PC-9 (cell line): ENCODE measurements around the gene SERPINC1.

Source experiments
- EZH2 ChIP-seq: fragments of 200-600 bp; sonication (generic); IDR thresholded peaks from 2 replicates; pipeline ENCODE4 v1.8.0; 2017; ENCODE audit warnings: antibody characterized with exemption, low read depth
- TF ChIP-seq, protein P1 (sequence below): fragments of 200-600 bp; sonication (generic); conservative IDR thresholded peaks from 2 replicates; pipeline ENCODE4 v1.6.1; 2017; ENCODE audit warnings: mixed run types, antibody characterized with exemption, mild to moderate bottlenecking, moderate library complexity

DNA sequence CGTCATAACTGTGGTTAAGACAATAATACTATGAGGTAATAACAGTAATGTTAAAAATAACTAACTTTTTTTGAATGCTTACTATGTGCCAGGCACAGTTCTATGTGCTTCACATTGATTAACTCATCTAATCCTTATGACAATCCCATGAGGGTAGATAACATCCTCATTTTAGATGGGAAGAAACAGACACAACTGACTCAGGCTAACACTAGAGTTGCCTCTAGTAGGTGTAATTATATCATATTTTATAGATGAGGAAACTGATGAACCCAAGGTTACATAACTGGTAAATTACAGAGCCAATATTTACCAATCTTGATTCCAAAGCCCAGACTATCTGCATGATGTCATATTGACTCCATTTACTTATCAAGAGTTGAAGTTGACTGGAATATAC is 23.5 kb downstream of the SERPINC1 start:
- TF ChIP-seq, protein P1, sequence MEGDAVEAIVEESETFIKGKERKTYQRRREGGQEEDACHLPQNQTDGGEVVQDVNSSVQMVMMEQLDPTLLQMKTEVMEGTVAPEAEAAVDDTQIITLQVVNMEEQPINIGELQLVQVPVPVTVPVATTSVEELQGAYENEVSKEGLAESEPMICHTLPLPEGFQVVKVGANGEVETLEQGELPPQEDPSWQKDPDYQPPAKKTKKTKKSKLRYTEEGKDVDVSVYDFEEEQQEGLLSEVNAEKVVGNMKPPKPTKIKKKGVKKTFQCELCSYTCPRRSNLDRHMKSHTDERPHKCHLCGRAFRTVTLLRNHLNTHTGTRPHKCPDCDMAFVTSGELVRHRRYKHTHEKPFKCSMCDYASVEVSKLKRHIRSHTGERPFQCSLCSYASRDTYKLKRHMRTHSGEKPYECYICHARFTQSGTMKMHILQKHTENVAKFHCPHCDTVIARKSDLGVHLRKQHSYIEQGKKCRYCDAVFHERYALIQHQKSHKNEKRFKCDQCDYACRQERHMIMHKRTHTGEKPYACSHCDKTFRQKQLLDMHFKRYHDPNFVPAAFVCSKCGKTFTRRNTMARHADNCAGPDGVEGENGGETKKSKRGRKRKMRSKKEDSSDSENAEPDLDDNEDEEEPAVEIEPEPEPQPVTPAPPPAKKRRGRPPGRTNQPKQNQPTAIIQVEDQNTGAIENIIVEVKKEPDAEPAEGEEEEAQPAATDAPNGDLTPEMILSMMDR: no peak
- TF ChIP-seq EZH2: no peak
